ENCODE results near the gene TENM4.

The TENM4 gene

DNA sequence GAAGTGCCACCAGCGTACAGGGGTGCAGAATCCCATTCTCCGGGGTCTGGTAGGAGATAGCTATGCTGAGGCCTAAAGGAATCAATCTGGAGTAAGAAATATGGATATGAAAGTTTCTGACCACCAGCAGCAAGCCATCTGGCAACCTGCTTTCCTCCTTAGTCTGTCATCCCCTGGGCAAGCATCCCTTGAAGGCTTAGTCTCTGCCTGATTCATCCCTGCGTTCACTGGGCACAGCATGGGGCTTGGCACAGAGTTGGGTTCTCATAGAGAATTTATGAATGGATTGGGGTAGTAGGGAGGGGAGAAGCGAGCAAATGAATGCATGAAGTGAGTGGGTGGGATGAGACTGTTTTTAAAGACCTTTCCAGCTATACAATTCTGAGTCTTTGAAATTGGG lies 780.4 kb downstream of the TENM4 start:
- no peak for DNase-seq

DNA sequence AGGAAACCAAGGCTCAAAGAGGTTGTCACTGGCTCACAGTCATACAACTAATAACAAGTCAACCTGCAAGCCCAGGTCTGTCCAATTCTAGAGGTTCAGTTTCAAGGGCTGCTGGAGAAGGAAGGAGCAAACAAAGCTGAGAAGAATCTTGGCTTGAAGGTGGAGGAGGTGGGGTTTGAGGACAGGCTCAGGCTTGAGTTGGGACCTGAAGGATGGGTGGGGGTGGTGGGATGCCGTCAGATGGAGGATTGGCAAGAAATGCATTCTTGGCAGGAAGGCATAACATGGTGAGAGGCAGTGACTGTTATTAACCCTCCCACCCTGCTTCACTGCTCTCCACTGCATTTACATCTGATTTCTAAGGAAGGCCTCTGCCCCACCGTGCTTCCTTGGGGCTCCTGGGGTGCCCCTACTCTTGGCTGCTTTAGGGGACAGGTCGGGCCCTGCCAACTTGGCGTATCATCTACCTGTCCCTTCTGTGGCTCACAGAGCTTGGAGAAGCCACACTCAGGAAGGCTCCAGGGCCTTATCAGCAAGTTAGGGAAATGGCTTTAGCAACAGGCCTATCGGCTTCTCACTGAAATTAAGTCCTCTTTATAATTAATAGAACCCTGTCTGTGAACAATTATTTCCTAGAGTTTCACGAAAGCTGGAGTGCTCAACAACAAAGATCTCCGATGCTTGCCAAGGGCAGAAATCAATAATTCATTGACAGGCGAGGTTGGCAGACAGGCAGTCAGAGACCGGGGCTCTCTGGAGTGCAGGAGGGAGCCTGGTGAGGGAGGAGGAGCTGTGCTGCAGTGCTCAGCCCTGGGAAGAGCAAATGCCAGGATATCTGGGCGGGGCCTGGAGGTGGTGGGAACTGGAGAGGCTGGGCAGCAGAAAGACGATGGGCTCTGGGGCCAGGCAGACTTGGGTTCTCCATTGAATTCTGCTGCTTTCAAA lies 781.2 kb downstream of the TENM4 start:
- DNase-seq, result no peak

DNA sequence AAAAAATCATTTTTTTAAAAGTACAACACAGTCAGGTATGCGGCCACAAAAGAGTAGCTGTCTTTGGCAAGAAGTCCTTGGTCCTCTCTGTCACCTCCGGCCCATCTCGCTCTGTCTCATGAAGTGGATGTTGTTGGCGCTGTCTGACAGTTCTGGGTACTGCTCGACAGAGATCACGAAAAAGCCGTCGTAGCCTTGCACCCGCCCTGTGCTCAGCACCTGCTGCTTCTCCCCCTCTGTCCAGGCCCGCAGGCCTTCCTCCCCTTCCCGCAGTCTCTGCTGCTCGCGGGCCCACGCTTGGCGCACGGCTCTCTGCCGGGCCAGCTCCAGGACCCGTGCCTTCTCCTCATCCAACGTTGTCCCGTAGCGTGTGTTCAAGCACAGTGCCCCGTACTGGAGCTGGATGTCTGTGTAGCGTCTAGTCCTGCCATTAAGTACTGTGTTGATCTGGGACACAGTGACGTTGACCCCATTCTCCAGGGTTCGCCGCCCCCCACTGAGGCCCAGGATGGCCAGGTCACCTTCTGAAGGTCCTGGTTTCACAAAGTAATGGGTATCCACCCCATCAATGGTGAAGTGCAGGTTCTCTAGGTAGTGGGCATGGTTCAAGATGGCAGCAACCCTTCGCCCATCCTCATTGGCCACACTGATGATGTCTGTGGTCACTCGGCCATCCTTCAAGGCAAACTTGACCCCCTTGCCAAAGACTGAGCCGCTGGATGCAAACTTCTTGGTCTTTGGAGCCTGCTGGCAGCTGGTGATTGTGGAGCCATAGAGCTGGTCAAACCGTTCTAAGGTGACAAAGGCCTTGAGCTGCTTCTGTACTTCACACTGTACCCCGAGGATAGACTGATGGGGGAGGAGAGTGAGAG lies 782.6 kb downstream of the TENM4 start:
- no peak for DNase-seq

DNA sequence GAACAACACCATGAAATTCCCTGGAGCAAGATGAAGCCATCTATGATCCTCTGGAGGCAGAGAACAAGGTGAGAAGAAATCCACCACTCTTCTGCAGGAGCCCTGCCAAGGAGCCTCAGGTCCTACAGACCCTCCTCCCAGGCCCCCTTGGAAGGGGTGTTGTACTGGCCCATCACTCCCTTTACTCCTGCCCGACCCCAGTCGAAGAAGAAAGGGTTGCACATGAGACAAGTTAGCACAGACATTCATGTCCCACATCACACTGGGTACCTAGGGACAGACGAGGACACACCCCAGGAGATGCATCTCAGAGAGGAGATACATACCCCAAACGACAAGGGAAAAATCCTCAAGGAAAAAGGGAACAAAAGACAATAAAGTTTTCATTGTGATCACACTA lies 783.4 kb downstream of the TENM4 start:
- DNase-seq, result no peak

DNA sequence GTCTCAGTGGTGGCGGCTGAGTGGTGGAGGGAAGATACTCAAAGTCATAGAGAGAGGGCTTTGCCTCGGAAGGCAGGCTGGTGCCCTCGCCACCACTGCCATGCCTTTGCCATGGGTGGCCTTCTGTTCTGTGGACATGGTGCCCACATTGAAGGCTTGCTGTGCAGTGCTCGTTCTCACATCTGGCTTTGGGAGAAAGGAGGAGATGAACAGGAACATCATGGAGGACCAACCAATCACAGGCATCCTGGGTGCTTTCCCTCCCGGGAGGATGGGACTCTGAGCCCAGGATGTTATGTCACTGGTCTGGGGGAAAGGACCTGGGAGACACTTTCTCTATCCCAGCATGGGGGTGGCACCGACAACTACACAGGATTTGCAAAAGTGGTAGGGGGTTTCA lies 783.8 kb downstream of the TENM4 start:
- DNase-seq, result no peak

DNA sequence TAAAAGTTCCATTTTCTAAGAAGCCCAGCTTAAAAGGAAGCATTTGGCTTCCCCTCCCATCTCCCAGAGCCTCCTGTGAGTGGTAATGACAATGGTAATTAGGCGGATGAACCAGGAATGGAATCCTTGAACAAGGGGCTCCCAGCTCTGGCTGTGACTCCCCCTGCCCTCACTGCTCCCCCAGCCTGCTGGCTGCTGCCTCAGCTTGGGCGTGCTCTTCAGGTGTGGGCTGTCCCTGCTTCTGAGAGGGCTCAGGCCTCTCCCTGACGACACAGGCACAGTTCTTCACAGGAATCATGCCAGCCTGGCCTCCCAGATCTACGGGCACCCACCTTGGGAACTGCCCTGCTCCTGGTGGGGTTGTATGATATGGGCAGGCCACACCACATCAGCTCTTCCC lies 784.5 kb downstream of the TENM4 start:
- no peak for DNase-seq

DNA sequence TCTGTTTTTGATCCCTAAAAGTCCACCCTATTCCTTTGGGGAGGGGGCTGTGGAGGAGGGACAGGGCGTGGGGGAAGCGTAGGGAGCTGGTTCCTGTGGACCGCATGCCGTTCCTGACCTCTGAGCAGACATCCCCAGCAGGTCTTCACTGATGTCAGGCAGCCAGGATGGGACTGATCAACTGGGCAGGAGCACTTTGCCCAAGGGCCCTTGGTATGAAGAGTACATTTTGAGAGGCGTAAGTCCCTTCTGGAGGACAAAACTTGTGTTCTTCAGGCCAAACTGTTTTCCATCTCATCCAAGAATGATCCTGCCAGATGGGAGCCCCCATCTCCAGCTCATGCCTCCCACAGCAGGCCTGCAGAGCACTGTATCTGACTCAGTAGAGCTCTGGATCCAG lies 785.3 kb downstream of the TENM4 start:
- DNase-seq, result no peak

DNA sequence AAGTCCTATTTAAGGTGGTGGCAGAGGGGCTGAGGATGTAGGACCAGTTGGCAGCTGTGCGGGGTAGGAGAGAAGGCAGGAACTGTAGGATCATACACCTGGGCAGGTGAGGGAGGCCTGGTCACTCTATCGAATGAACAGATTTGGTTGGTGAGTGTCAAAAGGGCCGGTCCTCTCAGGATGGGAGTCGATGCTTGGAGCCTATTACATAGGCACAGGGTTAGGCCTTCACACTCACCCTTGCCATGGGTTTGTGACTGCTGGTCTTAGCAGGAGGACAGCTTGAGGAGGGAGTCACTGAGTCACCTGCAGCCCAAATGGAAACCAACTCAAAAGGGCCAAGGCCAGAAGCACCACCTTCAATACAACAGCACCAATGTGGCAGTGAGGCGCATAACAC lies 786.0 kb downstream of the TENM4 start:
- DNase-seq, result no peak

DNA sequence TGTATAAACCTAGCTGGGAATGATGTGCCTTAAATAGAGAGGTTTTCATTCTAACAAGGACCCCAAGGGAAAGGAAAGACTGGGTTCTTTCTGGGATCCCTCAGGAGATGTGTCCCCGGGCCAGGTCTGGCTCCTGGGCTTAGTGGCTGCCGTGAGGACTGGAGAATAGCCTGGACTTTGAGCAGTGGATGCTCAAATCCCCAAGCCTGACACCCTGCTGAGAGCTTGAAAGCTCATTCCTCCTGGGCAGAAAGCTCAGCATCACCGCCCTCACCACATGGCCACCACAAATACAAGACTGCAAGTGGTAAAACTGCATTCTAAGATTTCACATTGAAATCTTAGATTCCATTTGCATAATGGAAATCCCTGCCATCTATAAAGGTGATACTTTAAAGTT lies 786.8 kb downstream of the TENM4 start:
- DNase-seq, result no peak

DNA sequence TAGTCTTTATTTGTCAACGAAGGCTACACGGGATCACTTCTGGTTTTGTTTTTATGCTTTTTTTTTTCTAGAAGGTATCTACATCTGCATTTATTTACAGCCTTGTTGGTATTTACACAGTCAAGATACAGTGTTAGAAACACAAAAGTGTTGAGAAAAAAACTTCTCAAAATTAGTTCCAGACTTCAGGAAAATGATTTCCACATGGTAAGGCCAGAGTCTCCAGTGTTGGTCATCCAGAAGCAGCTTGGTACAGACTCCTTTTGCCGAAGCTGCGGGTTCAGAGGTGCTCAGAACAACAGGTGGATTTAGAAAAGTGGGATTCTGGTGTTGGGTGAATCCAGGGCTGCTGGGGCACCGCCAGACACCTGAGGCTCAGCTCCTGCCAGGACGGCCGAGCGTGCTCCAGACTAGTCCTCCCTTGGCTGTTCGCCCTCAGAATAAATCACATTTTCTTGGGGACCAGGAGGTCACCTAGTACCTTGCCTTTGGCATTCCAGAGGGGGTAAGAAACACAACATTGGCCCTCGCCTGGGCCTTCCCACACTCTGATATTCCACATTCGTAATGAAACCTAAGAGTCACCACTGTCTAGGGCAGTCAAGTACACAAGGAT lies 787.4 kb downstream of the TENM4 start:
- no peak for DNase-seq

DNA sequence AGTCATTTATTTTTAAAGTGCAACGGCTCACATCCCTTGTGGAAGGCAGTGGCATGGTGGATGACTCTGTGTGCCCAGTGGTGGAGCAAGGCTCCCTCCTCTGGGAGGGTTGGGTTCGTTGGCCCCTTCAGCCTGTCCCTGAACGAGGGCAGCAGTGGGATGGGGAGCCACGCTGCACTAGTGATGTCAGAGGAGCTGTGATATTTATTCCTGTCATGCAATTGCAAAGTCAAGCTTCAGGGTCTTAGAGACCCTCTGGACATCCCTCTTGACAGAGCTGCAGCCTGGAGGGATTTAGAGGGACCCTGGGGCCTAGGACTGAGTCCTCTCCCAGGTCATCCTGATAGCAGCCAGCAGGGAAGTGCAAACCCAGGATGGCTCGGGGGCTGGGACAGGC lies 788.0 kb downstream of the TENM4 start:
- no peak for DNase-seq

DNA sequence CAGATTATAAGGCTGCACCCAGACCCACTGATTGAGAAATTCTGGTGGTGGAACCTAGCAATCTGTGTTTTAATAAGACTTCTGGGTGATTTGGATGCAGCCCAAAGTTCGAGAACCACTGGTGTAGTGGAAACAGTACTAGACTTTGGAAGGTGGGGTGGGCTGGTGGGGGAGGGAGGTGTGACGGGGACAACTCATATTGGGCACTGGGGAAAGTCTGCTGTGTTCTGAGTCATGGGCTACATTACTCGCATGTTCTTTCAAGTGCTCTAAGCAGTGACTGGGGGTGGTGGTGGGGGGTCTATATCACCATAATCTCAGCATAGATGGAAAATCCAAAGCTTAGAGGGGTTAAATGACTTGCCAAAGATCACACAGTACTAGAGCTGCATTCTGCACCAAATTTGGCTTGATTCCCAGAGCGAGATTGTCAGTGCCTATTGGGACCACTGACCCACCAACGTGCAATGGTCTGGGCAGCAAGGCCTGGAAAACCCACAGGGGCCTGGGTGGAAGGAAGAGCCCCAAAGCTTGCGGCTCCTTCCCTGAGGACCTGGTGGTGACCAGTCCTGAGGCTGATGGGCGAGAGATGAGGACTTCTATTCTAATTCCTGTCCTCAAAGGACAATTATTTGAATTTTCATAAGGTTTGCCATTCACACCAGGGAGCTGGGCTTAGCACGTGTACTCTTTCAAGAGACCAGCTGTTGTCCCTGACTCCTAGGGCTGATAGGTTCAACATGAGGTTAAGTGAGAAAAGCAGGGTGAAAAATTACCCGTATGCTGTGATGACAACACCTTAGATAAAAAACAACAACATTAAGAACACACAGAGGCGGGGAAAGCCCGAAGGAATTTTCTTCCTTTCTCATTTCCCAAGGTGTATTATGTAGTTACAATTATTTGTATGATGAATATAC lies 788.6 kb downstream of the TENM4 start:
- no peak for DNase-seq

DNA sequence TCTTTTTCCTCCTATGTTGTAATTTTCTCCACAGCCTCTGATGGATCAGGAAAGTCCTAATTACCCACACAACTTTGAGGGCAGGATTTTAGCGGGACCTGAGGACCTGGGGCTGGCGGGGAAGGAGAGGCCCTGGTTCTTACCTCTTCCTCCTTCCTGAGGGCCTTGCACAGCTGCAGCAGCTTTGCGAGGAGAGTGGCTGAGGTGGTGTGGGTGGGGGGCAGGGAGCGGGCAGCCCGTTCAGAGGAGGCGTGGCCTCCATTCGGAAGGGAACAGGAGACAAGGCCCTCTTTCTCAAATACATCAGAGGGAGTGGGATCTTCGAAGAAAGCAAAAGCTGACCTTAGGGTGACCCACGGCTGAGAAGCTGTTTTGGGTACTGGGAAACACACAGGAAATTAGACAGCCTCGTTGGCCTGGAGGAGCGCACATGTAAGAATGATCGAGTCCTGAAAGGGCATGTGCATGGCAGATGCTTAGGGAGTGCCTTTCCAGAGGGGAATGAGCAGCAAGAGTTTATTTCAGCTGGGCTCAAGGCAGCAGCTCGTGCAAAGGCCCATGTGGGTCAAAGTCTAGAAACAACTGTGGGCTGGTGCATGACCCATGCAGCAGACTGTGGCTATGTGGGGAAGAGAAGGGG lies 789.6 kb downstream of the TENM4 start:
- DNase-seq, result no peak

DNA sequence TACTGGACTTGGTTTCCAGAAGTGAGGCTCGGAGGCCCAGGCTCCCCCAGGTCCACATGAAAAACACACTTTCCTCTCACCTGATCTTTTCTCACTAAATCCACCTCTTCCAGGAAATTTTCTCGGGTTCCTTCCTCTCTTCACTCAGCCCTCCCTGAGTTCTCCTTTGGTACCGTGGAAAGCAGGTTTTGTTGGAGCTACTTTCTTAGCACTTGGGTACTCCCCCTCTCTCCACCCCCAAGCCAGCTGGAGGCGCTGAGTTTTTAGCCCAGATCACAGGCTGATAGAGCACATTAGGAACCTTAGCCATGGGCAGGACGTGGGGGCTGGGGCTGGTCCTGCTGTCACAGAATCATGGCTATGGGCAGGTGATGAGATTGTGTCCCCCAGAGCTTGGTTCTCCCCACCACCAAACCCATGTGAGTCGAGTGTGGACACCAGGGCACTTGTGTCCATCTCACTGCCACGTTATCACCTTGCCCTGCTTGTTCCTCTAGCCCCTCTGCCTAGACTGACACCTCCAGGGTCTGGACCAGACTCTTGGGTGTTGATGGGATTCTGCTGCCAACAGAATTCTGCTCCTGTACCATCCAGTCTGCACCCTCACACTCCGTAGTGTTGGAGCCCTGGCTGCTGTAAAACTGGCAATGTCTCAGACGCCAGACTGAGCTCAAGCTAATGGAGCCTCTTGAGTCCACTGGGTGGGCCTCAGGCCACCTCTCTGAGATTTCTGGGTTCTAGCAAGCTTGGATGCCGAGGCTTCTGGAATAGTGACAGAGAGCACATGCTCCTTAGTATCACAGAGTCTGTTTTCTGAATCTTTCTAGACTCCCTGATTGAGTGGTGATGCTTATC lies 791.2 kb downstream of the TENM4 start:
- no peak for DNase-seq

DNA sequence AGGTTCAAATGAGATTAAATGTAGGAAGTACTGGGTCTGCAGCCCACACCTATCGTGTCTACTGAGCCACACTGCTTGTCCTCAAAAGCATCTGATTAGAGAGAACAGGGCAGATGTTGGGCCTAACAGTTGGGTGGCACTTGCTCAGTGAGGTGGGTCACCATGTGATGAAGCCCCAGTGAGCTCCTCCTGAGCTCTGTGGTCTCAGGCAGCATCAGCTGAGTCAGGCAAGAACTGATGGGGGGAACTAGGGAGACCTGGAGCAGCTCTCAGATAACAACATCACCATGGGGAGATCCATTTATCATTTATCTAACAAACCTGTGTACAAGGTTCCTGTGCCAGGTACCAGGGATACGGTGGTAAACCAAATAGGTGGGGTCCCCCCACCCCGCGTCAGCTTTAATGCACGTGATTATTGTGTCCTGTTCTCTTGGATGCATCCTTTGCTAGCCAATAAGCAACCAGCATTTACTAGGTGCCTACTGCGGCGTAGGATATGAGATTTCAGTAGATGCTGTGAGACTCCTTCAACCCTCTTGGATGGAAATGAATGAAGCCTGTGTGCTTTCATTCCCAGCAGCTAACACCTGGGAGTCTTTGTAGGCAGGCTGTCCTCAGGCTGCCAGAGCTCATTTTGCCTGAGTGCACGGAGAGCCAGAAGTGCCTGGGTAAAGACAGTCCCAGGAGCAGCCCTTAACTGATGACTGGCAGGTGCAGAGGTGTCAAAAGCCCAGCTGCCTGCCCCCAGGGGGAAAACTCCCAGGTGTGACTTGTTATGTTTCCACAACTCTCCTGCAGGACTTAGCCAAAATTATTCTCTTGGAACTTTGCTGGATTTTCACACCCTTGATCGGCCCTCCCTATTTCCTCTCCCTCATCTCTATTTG lies 792.6 kb downstream of the TENM4 start:
- no peak for DNase-seq

DNA sequence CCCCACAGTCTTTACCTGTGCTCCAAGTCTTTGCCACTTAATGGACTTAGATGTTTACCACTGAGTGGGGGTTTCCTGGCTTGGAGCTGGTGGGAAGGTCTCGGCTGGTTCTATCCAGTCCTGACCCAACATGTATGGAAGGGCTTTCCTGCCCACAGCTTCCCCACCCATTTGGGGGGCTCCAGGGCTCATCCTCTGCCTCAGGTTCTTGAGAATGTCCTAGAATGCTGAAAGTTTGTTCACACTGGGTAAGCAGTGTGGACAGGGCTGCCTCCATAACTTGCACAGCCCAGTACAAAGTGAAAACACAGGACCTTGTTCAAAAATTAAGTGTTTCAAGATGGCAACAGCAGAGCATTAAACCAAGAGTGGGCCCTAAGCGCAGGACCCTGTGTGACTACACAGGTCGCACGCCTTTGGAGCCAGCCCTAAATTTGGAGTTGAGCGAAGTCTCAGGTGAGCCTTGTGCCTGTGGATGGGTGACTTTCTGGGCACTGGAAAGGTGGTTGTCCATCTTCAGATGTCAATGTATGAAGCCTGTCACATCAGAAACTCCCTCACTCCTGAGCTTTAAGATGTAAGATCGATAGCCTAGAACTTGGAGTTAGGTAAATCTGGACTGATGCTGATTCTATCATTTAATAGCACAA lies 793.4 kb downstream of the TENM4 start:
- no peak for DNase-seq

DNA sequence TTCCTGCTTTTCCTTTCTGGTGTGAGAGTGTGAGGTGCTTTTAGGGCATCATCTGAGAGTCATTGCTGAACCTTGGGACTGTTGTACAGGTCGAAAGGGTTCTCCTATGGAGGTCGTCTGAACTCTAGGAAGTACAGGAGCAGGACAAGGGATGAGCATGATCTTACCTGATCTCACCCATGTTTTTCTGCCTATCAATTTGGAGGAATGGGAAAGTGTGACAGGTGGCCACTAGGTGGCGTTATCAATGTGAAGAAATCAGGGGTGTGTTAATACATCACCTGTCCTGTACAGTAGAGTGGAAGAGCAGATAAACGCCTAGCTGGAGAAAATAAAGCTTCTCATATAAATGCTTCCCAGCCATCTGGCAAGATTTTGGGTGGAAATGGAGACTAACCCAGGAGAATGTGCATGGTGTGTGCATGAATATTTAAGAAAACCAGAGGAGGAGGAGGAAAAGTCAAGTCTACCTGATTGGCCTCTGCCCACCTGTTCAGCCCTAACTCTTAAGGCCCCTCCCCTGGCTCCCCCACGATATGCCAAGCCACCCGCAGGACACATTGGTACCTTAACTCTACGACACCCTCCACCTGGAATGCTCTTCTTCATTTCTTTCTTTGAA lies 794.2 kb downstream of the TENM4 start:
- no peak for DNase-seq
